Measurements from ENCODE around the gene LRP1B.

Gene LRP1B

GRCh38 chr2:141947396-141948114 is 183.3 kb downstream of the LRP1B start:
- no peak for DNase-seq (ENCODE audit: low read depth)

- no peak for DNase-seq (ENCODE audit: low read depth)
These were observed 184.8 kb downstream of the LRP1B start for GRCh38 chr2:141946016-141946415.

GRCh38 chr2:141943918-141944317 is 186.9 kb downstream of the LRP1B start:
- no peak for DNase-seq (ENCODE audit: low read depth)

- no peak for DNase-seq (ENCODE audit: low read depth)
These were observed 188.6 kb downstream of the LRP1B start for GRCh38 chr2:141942006-141942789.

- DNase-seq (ENCODE audit: low read depth) = no peak
These were observed 189.6 kb downstream of the LRP1B start for GRCh38 chr2:141941210-141941714.

- DNase-seq (ENCODE audit: low read depth) = no peak
These were observed 190.1 kb downstream of the LRP1B start for GRCh38 chr2:141940709-141941108.

- DNase-seq (ENCODE audit: low read depth) = no peak
These were observed 197.6 kb downstream of the LRP1B start for GRCh38 chr2:141933226-141933625.

- no peak for DNase-seq (ENCODE audit: low read depth)
These were observed 198.6 kb downstream of the LRP1B start for GRCh38 chr2:141932261-141932660.

GRCh38 chr2:141931797-141932196 is 199.0 kb downstream of the LRP1B start:
- no peak for DNase-seq (ENCODE audit: low read depth)

- DNase-seq (ENCODE audit: low read depth) = no peak
These were observed 200.0 kb downstream of the LRP1B start for GRCh38 chr2:141930803-141931202.

- DNase-seq (ENCODE audit: low read depth) = no peak
These were observed 201.2 kb downstream of the LRP1B start for GRCh38 chr2:141929331-141930252.

GRCh38 chr2:141928476-141928875 is 202.3 kb downstream of the LRP1B start:
- no peak for DNase-seq (ENCODE audit: low read depth)

GRCh38 chr2:141927536-141927935 is 203.3 kb downstream of the LRP1B start:
- DNase-seq (ENCODE audit: low read depth) = no peak

GRCh38 chr2:141925511-141925910 is 205.3 kb downstream of the LRP1B start:
- no peak for DNase-seq (ENCODE audit: low read depth)

GRCh38 chr2:141923657-141924056 is 207.2 kb downstream of the LRP1B start:
- DNase-seq (ENCODE audit: low read depth) = no peak

- no peak for DNase-seq (ENCODE audit: low read depth)
These were observed 219.2 kb downstream of the LRP1B start for GRCh38 chr2:141911485-141912066.

- DNase-seq (ENCODE audit: low read depth) = no peak
These were observed 224.1 kb downstream of the LRP1B start for GRCh38 chr2:141906678-141907077.

GRCh38 chr2:141900826-141901225 is 230.0 kb downstream of the LRP1B start:
- no peak for DNase-seq (ENCODE audit: low read depth)

GRCh38 chr2:141899740-141900139 is 231.1 kb downstream of the LRP1B start:
- no peak for DNase-seq (ENCODE audit: low read depth)

- no peak for DNase-seq (ENCODE audit: low read depth)
These were observed 241.0 kb downstream of the LRP1B start for GRCh38 chr2:141889788-141890187.

- no peak for DNase-seq (ENCODE audit: low read depth)
These were observed 241.7 kb downstream of the LRP1B start for GRCh38 chr2:141888987-141889555.
